BLaER1 treated with 17β-estradiol and CSF1 and Interleukin-3, amounts not matched to agents 10 nM and 100 nM (cell line): ENCODE results near the gene VLDLR.

Experiments
- H3K27ac ChIP-seq, 11 experiments: shearing (Covaris generic); formaldehyde crosslinking; 2 replicates each; pipeline ENCODE4 v1.8.1; 2022
- H3K27me3 ChIP-seq, 11 experiments: shearing (Covaris generic); formaldehyde crosslinking; 2 replicates each; pipeline ENCODE4 v1.8.1; 2022
- H3K36me3 ChIP-seq, 11 experiments: shearing (Covaris generic); formaldehyde crosslinking; 2 replicates each; pipeline ENCODE4 v1.8.1; 2022
- H3K4me1 ChIP-seq, 10 experiments: shearing (Covaris generic); formaldehyde crosslinking; 2 replicates each; pipeline ENCODE4 v1.8.1; 2022
- H3K4me2 ChIP-seq, 11 experiments: shearing (Covaris generic); formaldehyde crosslinking; 2 replicates each; pipeline ENCODE4 v1.8.1; 2022
- H3K4me3 ChIP-seq, 10 experiments: shearing (Covaris generic); formaldehyde crosslinking; 2 replicates each; pipeline ENCODE4 v1.8.1; 2022
- H3K9ac ChIP-seq, 11 experiments: shearing (Covaris generic); formaldehyde crosslinking; 2 replicates each; pipeline ENCODE4 v1.8.1; 2022
- H3K9me3 ChIP-seq, 11 experiments: shearing (Covaris generic); formaldehyde crosslinking; replicated peaks in 1 of 11; 2 replicates each; pipeline ENCODE4 v1.8.1; 2022
- H4K20me1 ChIP-seq, 11 experiments: shearing (Covaris generic); formaldehyde crosslinking; 2 replicates each; pipeline ENCODE4 v1.8.1; 2022
- Cebpa-rat ChIP-seq, 11 experiments: shearing (Covaris generic); IDR thresholded peaks; 2 replicates each; pipeline ENCODE4 v1.8.1; 2022

Gene VLDLR

GRCh38 chr9:2613730-2614271 lies 7.8 kb upstream of the VLDLR start:
- no peaks in the 10 kb centered on the region for H3K27me3 ChIP-seq
- H3K9ac ChIP-seq = no peak overlapping the region
- no peak for TF ChIP-seq Cebpa-rat (IDR thresholded peaks at IDR 0.05)
- H3K27ac ChIP-seq = no peak overlapping the region
- H3K9me3 ChIP-seq = no peaks in the 10 kb centered on the region
- H3K4me2 ChIP-seq = no peak overlapping the region
- H3K4me1 ChIP-seq = peaks cover 0 to under 1% (median 0%) of the 10 kb centered on the region in 10 experiments; a peak in 2 of 20 replicates
- H3K4me3 ChIP-seq = no peak overlapping the region
- 0 out of 22 replicates have a peak, but pooled peaks cover 0 to 6% (median 0%) of the 10 kb centered on the region in 11 experiments for H3K36me3 ChIP-seq
- no peaks in the 10 kb centered on the region for H4K20me1 ChIP-seq

GRCh38 chr9:2615497-2615896 lies 6.1 kb upstream of the VLDLR start:
- TF ChIP-seq Cebpa-rat (IDR thresholded peaks at IDR 0.05) = no peak
- Histone ChIP-seq H3K4me1 (peaks cover 3 to 18% (median 10%) of the 10 kb centered on the region in 10 experiments; a peak in 19 of 20 replicates), H3K36me3 (0 out of 22 replicates have a peak, but pooled peaks cover 0 to 6% (median 0%) of the 10 kb centered on the region in 11 experiments), H4K20me1 (no peaks in the 10 kb centered on the region), H3K9me3 (no peaks in the 10 kb centered on the region), H3K9ac (no peak overlapping the region), H3K4me3 (no peak overlapping the region), H3K27me3 (no peaks in the 10 kb centered on the region), H3K27ac (no peak overlapping the region), H3K4me2 (no peak overlapping the region)

- no peak overlapping the region for H3K9ac ChIP-seq
These were observed 4.8 kb upstream of the VLDLR start for GRCh38 chr9:2616692-2617377.

GRCh38 chr9:2618289-2618688 lies 3.3 kb upstream of the VLDLR start:
- H3K9me3 ChIP-seq = no peaks in the 10 kb centered on the region
- no peaks in the 10 kb centered on the region for H3K27me3 ChIP-seq
- TF ChIP-seq Cebpa-rat (IDR thresholded peaks at IDR 0.05) = no peak
- no peak overlapping the region for H3K9ac ChIP-seq
- H3K4me3 ChIP-seq = no peak overlapping the region
- H3K4me1 ChIP-seq = peaks cover 12 to 27% (median 18%) of the 10 kb centered on the region in 10 experiments
- peaks cover 0 to 12% (median 3%) of the 10 kb centered on the region in 11 experiments; a peak in 14 of 22 replicates for H4K20me1 ChIP-seq
- no peak overlapping the region for H3K27ac ChIP-seq
- 0 out of 22 replicates have a peak, but pooled peaks cover 0 to 6% (median 0%) of the 10 kb centered on the region in 11 experiments for H3K36me3 ChIP-seq
- no peak overlapping the region for H3K4me2 ChIP-seq

More at GRCh38 chr9:2616692-2617377, 4.8 kb upstream of the VLDLR start:
- Histone ChIP-seq H3K9me3 (no peaks in the 10 kb centered on the region), H3K36me3 (0 out of 22 replicates have a peak, but pooled peaks cover 0 to 6% (median 0%) of the 10 kb centered on the region in 11 experiments), H4K20me1 (no peaks in the 10 kb centered on the region), H3K27ac (no peak overlapping the region), H3K4me3 (no peak overlapping the region), H3K4me1 (peaks cover 9 to 23% (median 15%) of the 10 kb centered on the region in 10 experiments), H3K27me3 (no peaks in the 10 kb centered on the region), H3K4me2 (no peak overlapping the region)
- no peak for TF ChIP-seq Cebpa-rat (IDR thresholded peaks at IDR 0.05)

- Histone ChIP-seq H4K20me1 (peaks cover 4 to 41% (median 17%) of the 10 kb centered on the region in 11 experiments; a peak in 15 of 22 replicates), H3K27ac (peak overlapping the region; percentile 67 to 94 (median 91); a peak in 21 of 22 replicates), H3K9ac (peak overlapping the region; percentile 87 to 97 (median 92)), H3K4me2 (peak overlapping the region; percentile 75 to 97 (median 91)), H3K36me3 (peaks cover 0 to 22% (median 4%) of the 10 kb centered on the region in 11 experiments; a peak in 5 of 22 replicates), H3K4me3 (peak overlapping the region; percentile 80 to 93 (median 89)), H3K4me1 (peaks cover 24 to 43% (median 38%) of the 10 kb centered on the region in 10 experiments), H3K9me3 (no peaks in the 10 kb centered on the region), H3K27me3 (no peaks in the 10 kb centered on the region)
- TF ChIP-seq Cebpa-rat (IDR thresholded peaks at IDR 0.05) = peak in 3 of 11 experiments; percentile 35 to 58 (median 51); a peak in 3 of 22 replicates
These were observed 467 bp upstream of the VLDLR start for GRCh38 chr9:2620919-2621721.

GRCh38 chr9:2622461-2623287 lies 1.1 kb downstream of the VLDLR start:
- Histone ChIP-seq H3K27ac (peak overlapping the region; percentile 67 to 94 (median 91)), H3K27me3 (no peaks in the 10 kb centered on the region), H3K36me3 (peaks cover 0 to 37% (median 6%) of the 10 kb centered on the region in 11 experiments; a peak in 7 of 22 replicates), H3K4me3 (peak overlapping the region; percentile 80 to 93 (median 89)), H3K4me1 (peaks cover 24 to 43% (median 38%) of the 10 kb centered on the region in 10 experiments), H3K9me3 (no peaks in the 10 kb centered on the region), H3K9ac (peak overlapping the region; percentile 87 to 97 (median 92)), H4K20me1 (peaks cover 4 to 55% (median 17%) of the 10 kb centered on the region in 11 experiments; a peak in 15 of 22 replicates), H3K4me2 (peak overlapping the region; percentile 88 to 98 (median 95))
- no peak for TF ChIP-seq Cebpa-rat (IDR thresholded peaks at IDR 0.05)

GRCh38 chr9:2623288-2624050 lies 1.9 kb downstream of the VLDLR start:
- no peak for TF ChIP-seq Cebpa-rat (IDR thresholded peaks at IDR 0.05)
- peak overlapping the region; percentile 67 to 94 (median 91); a peak in 21 of 22 replicates for H3K27ac ChIP-seq
- peak overlapping the region; percentile 80 to 93 (median 89) for H3K4me3 ChIP-seq
- H3K27me3 ChIP-seq = no peaks in the 10 kb centered on the region
- peaks cover 0 to 5% (median 0%) of the 10 kb centered on the region in 11 experiments; a peak in 2 of 22 replicates for H3K9me3 ChIP-seq
- peak overlapping the region; percentile 87 to 97 (median 92) for H3K9ac ChIP-seq
- peak overlapping the region; percentile 88 to 98 (median 95) for H3K4me2 ChIP-seq
- H3K4me1 ChIP-seq = peaks cover 24 to 43% (median 38%) of the 10 kb centered on the region in 10 experiments
- H3K36me3 ChIP-seq = peaks cover 0 to 45% (median 10%) of the 10 kb centered on the region in 11 experiments; a peak in 9 of 22 replicates
- peaks cover 4 to 63% (median 17%) of the 10 kb centered on the region in 11 experiments; a peak in 15 of 22 replicates for H4K20me1 ChIP-seq
